Cerebellar cortex (tissue), 1 donor: ENCODE results near the gene MDM4.
"Not testable (repeated sequence)": the region's sequence is repeated elsewhere in the genome, so short reads cannot be mapped to it uniquely, and the experiment has no call there.

ENCODE experiments used
- DNase-seq: peaks from one replicate; pipeline ENCODE4 v3.0.0-alpha.2; 2015; ENCODE audit warnings: low spot score

MDM4 gene

DNA sequence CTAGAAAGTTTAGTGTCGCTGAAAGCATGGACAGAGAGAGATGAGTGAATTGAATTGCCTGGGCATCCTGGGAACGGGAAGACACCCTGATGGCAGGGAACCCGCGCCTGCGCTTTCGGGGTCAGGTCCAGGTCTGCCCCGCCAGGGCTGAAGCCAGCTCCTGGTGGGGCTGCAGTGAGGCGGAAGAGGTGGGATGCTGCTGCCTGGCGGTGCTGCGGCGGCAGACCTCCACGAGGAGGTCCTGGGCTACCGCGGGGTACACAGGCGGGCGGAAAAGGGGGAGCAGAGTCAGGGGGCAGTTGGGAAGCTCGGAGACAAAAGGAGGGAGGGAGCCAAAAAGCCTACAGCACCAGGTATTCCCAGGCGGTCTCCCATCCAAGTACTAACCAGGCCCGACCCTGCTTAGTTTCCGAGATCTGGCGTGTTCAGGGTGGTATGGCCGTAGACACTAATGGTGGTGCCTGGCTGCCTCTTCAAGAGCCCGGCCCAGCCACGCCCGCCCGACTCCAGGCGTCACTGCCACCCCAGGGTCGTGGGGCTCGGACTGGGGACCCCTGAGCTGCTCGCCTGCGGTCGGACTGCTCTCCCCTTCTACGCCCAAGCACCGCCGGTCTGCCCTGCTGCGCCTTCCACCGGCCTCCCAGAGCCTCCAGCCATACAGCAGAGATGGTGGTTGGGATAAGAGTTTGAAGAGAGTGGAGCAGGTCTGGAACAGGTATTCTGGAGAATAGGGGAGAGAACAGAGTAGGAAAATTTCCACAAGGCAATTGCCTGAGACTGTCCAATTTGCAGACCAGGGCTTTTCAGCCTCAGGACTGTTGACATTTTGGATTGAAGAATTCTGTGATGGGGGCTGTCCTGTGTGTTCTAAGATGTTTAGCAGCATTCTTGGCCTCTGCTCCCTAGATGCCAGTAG is 46.1 kb downstream of the MDM4 start:
- DNase-seq, result no peak

DNA sequence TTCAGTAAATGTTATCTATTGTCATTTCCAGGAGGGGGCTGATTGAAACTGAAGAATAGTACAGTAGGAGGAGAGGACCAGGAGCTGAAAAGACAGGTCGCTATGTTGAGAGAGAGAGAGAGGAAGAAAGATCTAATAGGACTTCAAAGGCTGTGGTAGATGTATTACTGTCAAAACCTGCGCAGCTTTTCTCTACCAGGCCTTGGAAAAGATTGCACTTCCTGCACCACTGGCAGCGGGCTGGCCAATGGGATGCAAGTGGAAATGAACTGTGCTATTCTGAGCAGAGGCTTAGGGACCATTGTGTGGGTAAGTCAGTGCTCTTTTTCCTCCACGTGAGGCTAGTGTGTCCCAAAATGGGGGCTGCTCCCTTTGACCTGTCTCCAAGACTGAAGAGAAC is 47.1 kb downstream of the MDM4 start:
- no peak for DNase-seq

DNA sequence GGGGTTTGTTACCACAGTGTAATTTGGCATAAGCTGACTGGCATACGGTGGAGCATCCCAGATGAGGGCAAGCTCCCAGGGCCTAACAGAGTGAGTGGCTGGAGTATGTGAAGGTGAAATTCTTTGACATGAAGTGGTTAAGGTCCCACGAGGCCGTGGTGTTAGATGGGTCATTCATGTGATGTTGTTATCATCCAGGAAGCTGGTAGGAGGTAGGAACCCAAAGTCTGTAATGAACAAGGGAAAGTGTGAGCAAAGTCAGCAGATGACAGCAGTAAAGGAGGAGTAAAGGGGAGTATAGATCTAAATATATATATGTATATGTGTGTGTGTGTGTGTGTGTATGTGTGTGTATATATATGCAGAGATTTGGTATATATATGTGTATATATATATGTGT is 47.6 kb downstream of the MDM4 start:
- no peak for DNase-seq

DNA sequence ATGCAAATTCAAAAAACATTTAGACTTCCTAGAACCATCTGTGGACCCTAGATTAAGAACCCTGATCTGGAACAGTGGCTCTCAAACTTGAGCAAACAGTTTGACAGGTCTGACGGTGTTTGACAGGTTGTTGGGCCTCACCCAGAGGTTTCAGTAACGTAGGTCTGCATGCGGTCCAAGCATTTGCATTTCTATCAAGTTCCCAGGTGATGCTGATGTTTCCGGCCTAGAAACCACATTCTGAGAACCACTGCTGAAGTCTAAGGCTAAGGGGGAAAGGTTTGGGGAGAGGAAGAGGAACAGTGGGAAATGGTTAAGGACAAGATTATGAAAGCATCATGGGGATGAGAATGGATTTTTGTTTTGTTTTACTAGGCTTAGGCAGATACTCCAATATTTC is 48.6 kb downstream of the MDM4 start:
- no peak for DNase-seq

DNA sequence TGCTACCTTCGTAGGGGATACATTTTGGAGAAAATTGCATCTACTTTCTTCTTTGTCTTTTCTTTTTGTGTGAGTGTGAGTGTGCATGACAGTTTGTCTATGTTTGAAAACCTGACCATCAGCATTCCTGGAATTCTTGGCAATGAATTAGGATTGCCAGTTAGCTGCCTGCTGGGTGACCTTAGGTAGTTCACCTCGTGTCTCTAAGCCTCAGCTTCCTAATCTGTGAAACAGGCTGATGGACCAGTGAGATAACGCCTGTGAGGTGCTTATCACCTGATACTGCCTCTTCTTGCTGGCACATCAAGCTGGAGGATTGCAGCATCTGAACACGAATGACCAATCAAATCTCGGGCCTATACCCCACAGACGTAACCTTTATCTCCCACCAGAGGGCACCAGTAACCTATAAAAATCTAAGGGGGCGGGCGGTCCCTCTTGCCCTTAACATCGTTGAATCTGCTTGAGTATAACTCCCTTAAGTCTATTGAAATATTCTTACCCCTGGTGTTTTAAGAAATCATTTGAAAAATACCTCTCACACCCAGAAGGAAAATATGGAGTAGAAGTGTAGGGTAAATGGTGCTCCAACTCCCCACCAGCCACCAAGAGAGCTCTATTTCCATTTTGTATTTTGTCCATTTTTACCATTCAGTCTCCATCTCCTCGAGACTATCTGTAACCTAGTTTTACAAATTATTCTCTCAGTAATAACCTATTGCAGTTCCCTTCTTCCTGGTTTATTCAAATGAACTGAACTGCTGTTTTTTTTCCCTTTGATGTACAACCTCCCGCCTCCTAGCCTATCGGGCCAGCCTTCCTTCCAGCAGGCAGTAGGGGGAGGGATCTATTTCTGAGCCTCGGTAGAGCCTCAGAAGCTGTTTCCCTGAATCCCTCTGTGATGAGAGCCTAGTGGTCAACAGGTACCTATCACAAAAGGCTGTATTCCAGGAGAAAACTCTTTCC is 49.7 kb downstream of the MDM4 start:
- DNase-seq, result peak; percentile 89

DNA sequence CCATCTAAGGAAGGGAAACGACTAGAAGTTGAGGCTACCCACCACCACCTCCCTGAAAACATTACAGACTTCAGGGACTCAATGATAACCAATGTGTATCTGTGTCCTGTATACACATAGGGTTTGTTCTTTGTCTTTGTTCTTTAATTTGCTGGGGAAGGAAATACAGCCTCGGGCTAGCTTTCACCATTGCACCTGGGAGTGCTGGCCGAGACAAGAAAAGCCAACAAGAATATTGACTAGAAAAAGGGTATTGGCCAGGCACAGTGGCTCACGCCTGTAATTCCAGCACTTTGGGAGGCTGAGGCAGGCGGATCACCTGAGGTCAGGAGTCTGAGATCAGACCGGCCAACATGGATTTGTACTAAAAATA is 50.4 kb downstream of the MDM4 start:
- DNase-seq, result no peak

DNA sequence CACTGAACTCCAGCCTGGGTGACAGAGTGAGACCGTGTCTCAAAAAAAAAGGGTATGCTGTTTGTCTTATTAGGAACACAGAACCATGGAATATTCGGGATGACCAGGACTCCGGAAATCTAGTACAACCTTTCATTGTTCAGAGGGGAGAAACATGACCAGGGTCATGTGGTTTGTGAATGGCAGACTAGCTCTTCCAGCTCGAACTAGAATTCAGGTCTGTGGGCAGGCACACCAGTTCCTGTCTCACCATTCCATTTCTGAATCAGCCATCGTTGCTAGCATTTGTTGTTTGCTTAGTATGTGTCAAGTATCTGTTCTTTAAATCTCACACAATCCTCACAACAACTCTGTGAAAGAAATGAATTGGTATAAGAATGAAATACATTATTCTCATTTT is 50.9 kb downstream of the MDM4 start:
- DNase-seq, result no peak

DNA sequence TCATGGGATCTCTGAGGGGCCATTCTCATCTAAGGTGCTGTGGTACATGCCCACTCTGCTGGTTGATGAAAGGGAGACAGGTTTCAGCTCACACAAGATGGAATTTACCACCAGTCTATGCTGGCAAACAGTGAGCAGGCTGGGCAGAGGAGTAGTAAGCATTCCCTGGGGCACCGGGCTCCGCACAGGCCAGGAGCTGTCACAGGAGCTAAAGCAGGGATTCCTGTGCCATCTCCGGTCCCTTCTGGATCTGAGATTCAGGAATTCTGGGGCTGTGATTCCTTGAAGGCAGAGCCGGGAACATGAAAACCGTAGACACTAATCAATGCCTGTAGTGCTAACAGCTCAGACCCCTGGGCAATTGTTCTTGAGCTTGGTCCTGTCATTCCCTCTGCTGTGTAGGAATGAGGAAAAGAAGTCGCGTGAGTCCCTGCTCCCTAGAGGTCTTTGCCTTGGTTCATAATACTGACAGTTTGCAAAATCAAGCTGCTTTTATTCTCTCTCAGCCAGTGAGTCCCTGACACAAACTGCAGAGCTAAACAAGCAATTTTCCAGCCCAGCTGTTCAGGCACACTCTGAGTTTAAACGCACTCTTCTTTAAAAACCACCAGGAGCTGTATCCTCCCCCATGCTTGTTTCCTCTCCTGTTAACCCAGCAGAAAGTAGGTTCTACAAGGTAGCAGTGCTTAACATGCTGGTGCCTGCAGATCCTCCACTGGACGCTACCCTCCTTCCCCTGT is 52.5 kb downstream of the MDM4 start:
- peak; percentile 15 for DNase-seq

DNA sequence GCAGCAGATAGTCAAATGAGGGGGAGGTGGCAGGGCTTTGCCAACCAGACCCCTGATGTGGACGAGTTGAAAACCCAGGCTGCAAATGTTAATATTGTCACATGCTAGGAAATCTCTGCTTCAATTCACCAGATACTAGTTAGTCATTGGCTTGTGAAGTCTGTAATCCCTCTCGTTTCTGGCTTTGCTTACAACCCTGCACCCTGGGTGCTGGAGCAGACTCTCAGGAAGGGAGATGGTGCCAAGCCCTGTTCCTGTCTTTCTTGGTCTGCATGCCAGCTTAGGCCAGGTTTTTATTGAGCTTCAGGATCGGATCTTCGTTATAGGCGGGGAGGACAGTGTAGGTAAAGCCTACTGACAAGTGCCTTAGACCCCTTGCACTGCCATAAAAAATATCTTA is 53.3 kb downstream of the MDM4 start:
- DNase-seq, result peak; percentile 75

DNA sequence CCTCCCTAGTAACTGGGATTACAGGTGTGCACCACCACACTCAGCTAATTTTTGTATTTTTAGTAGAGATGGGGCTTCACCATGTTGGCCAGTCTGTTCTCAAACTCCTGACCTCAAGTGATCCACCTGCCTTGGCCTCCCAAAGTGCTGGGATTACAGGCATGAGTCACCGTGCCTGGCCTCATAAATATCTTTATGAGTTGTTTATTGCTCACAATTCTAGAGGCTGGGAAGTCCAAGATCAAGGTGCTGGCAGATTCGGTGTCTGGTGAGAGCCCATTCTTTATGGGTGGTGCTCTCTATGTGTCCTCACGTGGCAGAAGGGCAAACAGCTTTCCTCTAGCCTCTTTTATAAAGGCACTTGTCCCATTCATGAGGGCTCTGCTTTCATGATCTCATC is 53.8 kb downstream of the MDM4 start:
- not testable (repeated sequence) for DNase-seq

DNA sequence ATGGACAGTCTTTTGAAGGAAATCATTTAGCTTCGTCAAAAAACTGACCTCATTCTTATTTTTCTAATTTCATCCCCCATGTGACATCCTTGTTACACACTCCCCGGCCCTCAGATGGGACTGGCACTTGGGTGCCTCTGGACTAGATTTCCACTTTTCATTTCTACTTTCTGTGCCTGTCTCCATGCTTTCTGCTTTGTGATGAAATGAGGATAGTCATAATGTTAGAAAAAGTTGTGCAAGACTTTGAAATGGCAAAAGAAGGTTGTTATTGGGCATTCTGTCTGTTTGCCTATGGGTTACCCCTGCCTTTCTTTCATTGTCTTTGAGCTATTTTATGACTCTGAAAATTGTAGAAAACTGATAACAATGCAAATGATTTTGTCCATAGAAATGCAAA is 54.9 kb downstream of the MDM4 start:
- DNase-seq, result no peak

DNA sequence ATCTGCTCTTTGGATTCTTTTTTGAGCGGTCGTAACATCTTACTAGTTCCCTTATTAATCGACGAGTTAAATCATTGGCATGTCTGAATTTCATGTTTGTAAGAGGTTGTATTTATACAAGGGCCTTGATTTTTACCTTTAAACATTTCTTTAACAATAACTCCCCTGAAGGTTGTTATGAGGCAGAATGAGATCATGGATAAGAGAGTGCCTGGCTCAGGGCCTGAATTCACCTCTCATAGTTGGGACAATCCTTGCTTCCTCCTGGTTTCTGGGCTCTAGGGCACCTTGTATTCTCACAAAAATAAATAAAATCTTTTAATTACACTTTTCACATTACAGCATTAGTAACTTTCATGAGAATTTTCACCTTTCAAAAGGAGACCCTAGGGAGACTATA is 55.4 kb downstream of the MDM4 start:
- DNase-seq, result no peak

DNA sequence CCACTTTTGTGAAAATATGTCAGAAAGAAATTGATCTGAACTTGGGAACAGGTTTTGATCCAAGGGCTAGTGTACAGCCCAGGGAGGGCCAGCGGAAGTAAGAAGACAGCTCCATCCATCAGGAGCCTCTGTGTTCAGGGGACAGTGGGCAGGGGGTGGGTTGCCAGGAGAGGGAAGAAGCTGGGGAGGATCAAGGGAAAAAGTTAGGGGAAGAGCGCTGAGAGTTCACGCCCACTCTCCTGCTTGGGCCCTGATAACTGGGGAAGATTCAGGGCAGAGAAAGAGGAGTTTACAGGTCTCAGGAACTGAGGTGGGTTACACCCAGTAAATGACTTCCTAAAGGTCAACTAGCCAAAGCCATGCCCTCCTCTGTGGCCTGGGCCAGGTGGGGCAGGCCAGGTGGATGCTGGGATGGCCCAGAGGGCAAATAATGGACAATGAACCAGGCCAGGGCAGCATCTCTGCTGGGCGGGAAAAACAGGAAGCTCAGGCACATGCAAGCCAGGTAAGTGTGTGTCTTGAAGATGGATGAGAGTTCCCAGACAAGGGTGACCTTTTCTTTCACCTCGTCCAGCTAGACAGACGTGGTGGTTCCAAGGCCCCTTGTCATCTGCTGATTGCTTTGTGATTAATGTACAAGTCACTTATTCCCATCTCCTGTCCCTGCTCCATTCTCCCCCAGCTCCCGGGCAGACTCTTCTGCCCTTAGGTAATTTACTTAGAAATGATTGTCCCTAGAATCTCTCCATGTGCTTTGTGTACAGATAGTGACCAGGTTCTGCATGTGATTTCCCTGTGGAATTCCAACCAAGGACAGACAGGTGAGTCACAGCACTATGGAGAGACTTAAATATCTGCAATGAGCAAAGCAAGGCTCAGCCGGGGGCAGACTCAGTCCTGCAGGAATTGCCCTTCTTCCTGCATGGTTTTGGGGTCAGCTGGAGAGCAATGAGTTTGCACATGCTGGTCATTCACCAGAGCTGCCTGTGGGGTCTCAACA is 57.0 kb downstream of the MDM4 start:
- no peak for DNase-seq

DNA sequence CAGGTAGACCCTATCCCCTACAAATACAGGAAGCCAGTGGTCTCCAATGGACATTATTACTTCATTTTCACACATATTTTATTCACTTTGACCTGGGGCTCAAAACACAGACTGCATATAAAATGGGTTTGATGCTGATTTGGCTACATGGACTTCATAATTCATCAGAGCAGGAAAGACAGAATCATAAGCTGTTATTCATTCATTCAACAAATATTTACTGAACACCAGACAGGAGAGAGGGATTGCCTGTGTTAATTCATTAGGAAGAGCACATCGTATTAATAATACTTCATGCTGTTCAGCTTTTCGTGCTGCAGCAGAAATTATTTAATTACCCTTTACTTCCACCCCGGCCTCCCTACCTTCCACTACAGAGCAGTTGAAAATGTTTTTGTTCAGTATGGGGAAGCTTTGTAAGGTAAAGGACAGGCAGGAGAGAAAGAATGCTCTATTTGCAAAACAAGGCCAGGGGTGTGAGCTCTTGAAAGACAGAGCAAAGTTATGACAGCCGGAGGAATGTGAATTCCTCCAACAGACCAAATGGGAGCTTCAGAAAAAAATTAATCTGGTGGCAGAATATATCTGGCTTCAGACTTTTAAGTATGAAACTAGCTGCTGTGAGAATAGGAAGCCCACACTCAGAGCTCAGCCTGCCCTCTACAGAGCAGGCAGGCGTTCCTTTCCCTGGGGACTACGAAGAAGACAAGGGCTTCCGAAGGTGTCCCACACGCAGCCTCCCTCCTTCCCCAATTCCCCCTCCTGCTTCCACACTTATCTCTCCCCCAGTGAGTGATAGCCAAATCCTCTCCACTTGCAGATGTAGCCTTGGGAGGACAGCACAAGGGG is 58.0 kb downstream of the MDM4 start:
- no peak for DNase-seq

DNA sequence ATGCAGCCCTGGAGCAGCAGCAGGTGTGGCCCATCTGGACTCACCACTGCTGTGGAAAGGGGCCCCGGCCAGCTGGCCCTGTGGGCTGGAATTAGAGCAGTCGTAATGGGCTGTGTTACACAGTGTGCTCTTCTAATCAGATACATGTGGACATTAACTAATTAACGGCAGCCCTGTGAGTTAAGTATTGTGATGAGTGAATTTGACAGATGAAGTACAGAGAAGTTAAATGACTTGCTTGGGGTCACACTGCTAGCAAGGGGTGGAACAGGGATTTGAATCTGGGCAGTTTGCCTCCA is 58.6 kb downstream of the MDM4 start:
- DNase-seq, result no peak

DNA sequence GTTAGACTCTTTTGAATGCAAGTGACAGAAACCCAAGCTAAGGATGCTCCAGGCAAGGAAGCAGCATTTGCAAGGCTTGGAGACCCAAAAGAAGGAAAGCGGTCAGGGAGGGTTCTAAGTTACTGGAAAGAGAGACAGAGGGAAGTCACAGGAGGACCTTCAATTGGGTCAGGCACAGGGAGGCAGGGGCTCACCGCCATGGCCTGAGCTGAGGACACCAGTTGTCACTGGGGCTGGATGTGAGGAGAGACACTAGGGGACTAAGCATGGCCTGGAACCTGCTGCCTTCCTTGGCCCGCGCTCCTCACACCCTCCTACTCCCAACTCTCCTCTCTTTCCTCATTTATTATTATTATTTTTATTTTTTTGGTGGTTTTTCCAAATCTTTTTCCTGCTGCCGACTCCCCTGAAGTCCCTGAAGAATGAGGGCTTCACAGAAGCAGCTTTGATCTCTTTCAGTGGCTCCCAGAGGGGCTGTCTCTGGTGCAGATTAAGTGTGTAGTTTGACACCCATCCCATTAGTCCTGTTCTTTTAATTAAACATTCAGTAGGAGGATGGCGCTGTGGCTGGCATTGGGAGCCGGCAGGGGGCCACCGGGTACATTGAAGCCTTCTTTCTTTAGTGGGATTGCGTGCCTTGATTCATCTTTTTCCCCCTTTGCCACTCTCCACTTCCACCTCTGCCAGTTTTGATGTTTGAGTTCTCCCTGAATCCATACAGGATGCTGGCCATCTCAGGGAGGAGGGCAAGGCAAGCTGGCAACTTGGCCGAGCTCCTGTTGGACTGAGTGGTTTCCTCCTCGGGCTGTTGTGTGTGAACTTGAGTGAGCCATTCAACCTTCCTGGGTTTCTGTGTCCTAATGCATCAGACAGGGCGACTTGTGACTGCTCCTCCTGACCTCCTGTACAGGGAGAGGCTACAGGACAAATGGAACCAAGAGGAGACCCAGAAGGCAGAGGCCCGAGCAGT is 59.3 kb downstream of the MDM4 start:
- peak; percentile 75 for DNase-seq

DNA sequence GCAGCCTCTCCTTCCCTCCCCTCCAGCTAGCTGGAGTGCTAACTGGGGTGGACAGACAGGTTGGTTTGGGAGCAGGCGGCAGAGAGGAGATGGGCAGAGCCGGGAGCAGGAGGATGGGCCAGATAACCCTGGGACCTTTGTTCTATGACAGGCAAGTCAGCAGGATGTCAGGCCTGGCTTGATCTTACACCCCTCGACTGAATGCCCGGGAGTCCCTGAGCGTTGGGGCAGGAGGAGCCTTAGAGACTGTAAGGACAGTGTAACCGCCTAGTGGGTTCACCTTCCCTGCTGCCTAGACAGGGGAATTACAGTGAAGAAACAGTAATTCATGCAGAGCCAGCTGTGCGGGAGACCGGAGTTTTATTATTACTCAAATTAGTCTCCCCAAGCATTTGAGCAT is 60.2 kb downstream of the MDM4 start:
- DNase-seq, result no peak

DNA sequence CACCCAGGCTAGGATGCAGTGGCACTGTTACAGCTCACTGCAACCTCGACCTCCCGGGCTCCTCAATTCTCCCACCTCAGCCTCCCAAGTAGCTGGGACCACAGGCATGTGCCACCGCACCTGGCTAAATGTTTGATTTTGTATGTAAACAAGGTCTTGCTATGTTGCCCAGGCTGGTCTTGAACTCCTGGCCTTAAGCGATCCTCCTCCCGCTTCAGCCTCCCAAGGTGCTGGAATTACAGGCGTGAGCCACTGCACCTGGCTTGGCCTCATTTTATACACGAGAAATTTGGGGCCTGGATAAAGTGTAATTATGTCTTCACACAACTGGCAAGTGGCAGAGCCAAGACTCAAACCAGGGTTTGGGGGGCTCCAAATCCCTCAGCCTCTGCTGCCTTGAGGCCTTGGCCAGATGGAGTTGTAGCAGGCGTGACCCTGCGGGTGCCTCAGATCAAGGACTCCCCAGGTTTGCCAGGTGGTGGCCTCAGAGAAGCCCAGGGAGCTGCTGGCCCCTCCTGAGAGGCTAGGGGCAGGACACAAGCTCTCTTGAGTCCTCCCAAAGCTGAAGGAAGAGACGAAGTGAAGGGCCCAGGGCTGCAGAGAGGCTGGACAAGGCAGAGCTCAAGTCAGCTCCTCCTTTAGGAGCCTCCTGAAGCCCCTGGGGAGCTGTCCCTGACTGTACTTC is 61.7 kb downstream of the MDM4 start:
- DNase-seq, result no peak
